Stimulated activated CD8-positive, alpha-beta memory T cell treated with anti-CD3 and anti-CD28 coated beads, Interleukin-4, amount 100 ng/mL, for 4 hours (primary cell): ENCODE data around the gene SCRN2.

Source experiments
- DNase-seq, 2 donors: peaks; one replicate each; pipeline ENCODE4 v3.0.0-alpha.2; 2020; ENCODE audit warnings: low read depth in 2 of 2, low spot score in 1 of 2

SCRN2 gene

GRCh38 chr17:47807421-47807820 is 33.7 kb downstream of the SCRN2 start:
- DNase-seq: no peak

GRCh38 chr17:47806913-47807255 is 34.2 kb downstream of the SCRN2 start:
- DNase-seq: no peak

- DNase-seq: no peak
Observed at GRCh38 chr17:47806026-47806912, 34.8 kb downstream of the SCRN2 start.

- no peak for DNase-seq
Observed at GRCh38 chr17:47804461-47804860, 36.6 kb downstream of the SCRN2 start.

- DNase-seq: no peak
Observed at GRCh38 chr17:47803751-47804150, 37.3 kb downstream of the SCRN2 start.

- DNase-seq: no peak
Observed at GRCh38 chr17:47803201-47803600, 37.9 kb downstream of the SCRN2 start.

- DNase-seq: peak; percentile 12 to 25
Observed at GRCh38 chr17:47802341-47803022, 38.6 kb downstream of the SCRN2 start.

GRCh38 chr17:47801906-47802305 is 39.2 kb downstream of the SCRN2 start:
- no peak for DNase-seq

- no peak for DNase-seq
Observed at GRCh38 chr17:47801176-47801765, 39.8 kb downstream of the SCRN2 start.

GRCh38 chr17:47800686-47801085 is 40.4 kb downstream of the SCRN2 start:
- DNase-seq: no peak

GRCh38 chr17:47797797-47798196 is 43.3 kb downstream of the SCRN2 start:
- DNase-seq: no peak

GRCh38 chr17:47792979-47793378 is 48.1 kb downstream of the SCRN2 start:
- DNase-seq: no peak

- DNase-seq: no peak
Observed at GRCh38 chr17:47792457-47792856, 48.6 kb downstream of the SCRN2 start.

GRCh38 chr17:47791025-47791424 is 50.0 kb downstream of the SCRN2 start:
- DNase-seq: no peak

GRCh38 chr17:47789611-47790561 is 51.2 kb downstream of the SCRN2 start:
- no peak for DNase-seq
